HG03432 (cell line): ENCODE data around the gene MAGI3.

ENCODE experiments used
- ATAC-seq: cut with Tn5 transposase; IDR thresholded peaks from one replicate; pipeline ENCODE4 v1.9.1; 2021; ENCODE audit warnings: mild to moderate bottlenecking, moderate library complexity; ENCODE audit not compliant: unreplicated experiment

The MAGI3 gene

GRCh38 chr1:113647164-113647563 lies 256.8 kb downstream of the MAGI3 start:
- no peak for ATAC-seq

GRCh38 chr1:113648478-113648877 lies 258.2 kb downstream of the MAGI3 start:
- no peak for ATAC-seq

- ATAC-seq = no peak
Observed at GRCh38 chr1:113652771-113653170, 262.5 kb downstream of the MAGI3 start.

- no peak for ATAC-seq
Observed at GRCh38 chr1:113653741-113654140, 263.4 kb downstream of the MAGI3 start.

- no peak for ATAC-seq
Observed at GRCh38 chr1:113654883-113655282, 264.6 kb downstream of the MAGI3 start.

GRCh38 chr1:113657126-113657525 lies 266.8 kb downstream of the MAGI3 start:
- ATAC-seq = no peak

GRCh38 chr1:113657556-113658063 lies 267.3 kb downstream of the MAGI3 start:
- ATAC-seq = no peak

- no peak for ATAC-seq
Observed at GRCh38 chr1:113659035-113659434, 268.7 kb downstream of the MAGI3 start.

- no peak for ATAC-seq
Observed at GRCh38 chr1:113659556-113659955, 269.2 kb downstream of the MAGI3 start.

- no peak for ATAC-seq
Observed at GRCh38 chr1:113660088-113660487, 269.8 kb downstream of the MAGI3 start.

GRCh38 chr1:113662101-113662500 lies 271.8 kb downstream of the MAGI3 start:
- ATAC-seq = no peak

- no peak for ATAC-seq
Observed at GRCh38 chr1:113663165-113663951, 273.0 kb downstream of the MAGI3 start.

GRCh38 chr1:113665071-113665470 lies 274.8 kb downstream of the MAGI3 start:
- no peak for ATAC-seq

GRCh38 chr1:113666126-113666525 lies 275.8 kb downstream of the MAGI3 start:
- no peak for ATAC-seq

GRCh38 chr1:113669988-113670387 lies 279.7 kb downstream of the MAGI3 start:
- ATAC-seq = no peak

- ATAC-seq = no peak
Observed at GRCh38 chr1:113670650-113671049, 280.3 kb downstream of the MAGI3 start.

- ATAC-seq = no peak
Observed at GRCh38 chr1:113672491-113672890, 282.2 kb downstream of the MAGI3 start.

GRCh38 chr1:113674591-113674990 lies 284.3 kb downstream of the MAGI3 start:
- ATAC-seq = no peak

GRCh38 chr1:113675302-113675701 lies 285.0 kb downstream of the MAGI3 start:
- no peak for ATAC-seq

GRCh38 chr1:113676524-113676923 lies 286.2 kb downstream of the MAGI3 start:
- no peak for ATAC-seq

GRCh38 chr1:113677250-113678158 lies 287.2 kb downstream of the MAGI3 start:
- no peak for ATAC-seq

GRCh38 chr1:113678159-113678469 lies 287.8 kb downstream of the MAGI3 start:
- ATAC-seq = no peak
